ENCODE measurements around the gene CCM2L. TPM values are rescaled to one million over a fixed set of nuclear protein-coding genes. Genes with fewer than 3 reads are reported as not detected.

CCM2L gene
- total and polyA plus RNA-seq, 2 of the 4 experiments (the other 2 are of a cell fraction): not detected

- H2BK5ac ChIP-seq (ENCODE audit: low read depth, low read length, poor library complexity, severe bottlenecking): no peak overlapping the region
- no peak overlapping the region for H3K4ac ChIP-seq (ENCODE audit: low read depth, low read length)
- H4K8ac ChIP-seq (ENCODE audit: low read depth in 2 of 2, low read length in 2 of 2): no peak overlapping the region
- POLR2A ChIA-PET (ENCODE audit: unreplicated experiment): interaction anchor here (0.6 kb wide), 1 partner anchor 529 kb away, joined by 3 read pairs; no protein-coding TSS in a partner anchor
- H3K18ac ChIP-seq (ENCODE audit: low read depth, low read length): no peak overlapping the region
- DNase-seq (no peak), ATAC-seq (ENCODE audit: low read depth) (no peak)
- no peak overlapping the region for H4K5ac ChIP-seq (ENCODE audit: low read depth, low read length)
- no peaks in the 10 kb centered on the region for H3K79me1 ChIP-seq (ENCODE audit: low read depth in 1 of 2, low read length in 2 of 2)
- no TSS peak for BruUV-seq (replicated peaks)
- 30% methylated on average over 2 of the region's 4 CpGs; no CpG with 5 or more reads in 1 of the 2 experiments for WGBS, 2 experiments (ENCODE audit: extremely low coverage in 2 of 2, insufficient read length in 1 of 2)
- no peak overlapping the region for H2BK15ac ChIP-seq (ENCODE audit: low read depth, low read length)
- no peak overlapping the region for H3K23ac ChIP-seq (ENCODE audit: low read depth, low read length)
- in situ Hi-C loops (cut with MboI; ENCODE audit: low sequenced_read_pairs): no loop called here
- no peaks in the 10 kb centered on the region for H3K36me3 ChIP-seq (ENCODE audit: control insufficient read depth, insufficient read depth, low read length)
- dilution Hi-C loops (cut with HindIII; ENCODE audit: low sequenced_read_pairs, unreplicated experiment): no loop called here
- no peak overlapping the region for H2BK120ac ChIP-seq (ENCODE audit: low read depth, low read length)
- H4K91ac ChIP-seq (ENCODE audit: insufficient read depth, low read depth, low read length): no peak overlapping the region
- intact Hi-C loops (cut with micrococcal nuclease): no loop called here
- peaks cover 2% of the 10 kb centered on the region; the same call in 1 of the 2 replicates for H3K9me3 ChIP-seq (ENCODE audit: control insufficient read depth, insufficient read depth, low read length)
- H3K9ac ChIP-seq (ENCODE audit: low read depth, low read length): no peak overlapping the region
- H3K4me2 ChIP-seq (ENCODE audit: low read depth, low read length): no peak overlapping the region
- H2AFZ ChIP-seq (replicated peaks; ENCODE audit: low read length, poor library complexity): no peak overlapping the region
- H3K27me3 ChIP-seq (ENCODE audit: control insufficient read depth, insufficient read depth, low read length): peaks cover 43% of the 10 kb centered on the region
- no peak overlapping the region for H3K4me3 ChIP-seq (ENCODE audit: insufficient read depth, low read depth, low read length)
- H4K20me1 ChIP-seq (ENCODE audit: insufficient read depth, low read length): peaks cover 3% of the 10 kb centered on the region; the same call in 1 of the 2 replicates
- peaks cover 3% of the 10 kb centered on the region for H3K9me1 ChIP-seq (ENCODE audit: insufficient read depth, low read length)
- no peak overlapping the region for H3K56ac ChIP-seq (ENCODE audit: extremely low read depth, insufficient read depth, low read length)
- CTCF ChIA-PET: no interaction called here
- no peak overlapping the region for H3K14ac ChIP-seq (replicated peaks; ENCODE audit: low read depth, low read length)
- no peak overlapping the region for H2AK9ac ChIP-seq (replicated peaks; ENCODE audit: low read depth, low read length, poor library complexity)
- H2AK5ac ChIP-seq (ENCODE audit: low read depth, low read length): no peak overlapping the region
- TF ChIP-seq CEBPB (IDR thresholded peaks at IDR 0.05; ENCODE audit: low read depth, low read length): no peak
- no peak for TF ChIP-seq RAD21 (IDR thresholded peaks at IDR 0.05; ENCODE audit: low read length)
- no peak for TF ChIP-seq ELK1 (IDR thresholded peaks at IDR 0.05; ENCODE audit: borderline replicate concordance, low read depth, low read length)
- TF ChIP-seq FOS (IDR thresholded peaks at IDR 0.05; ENCODE audit: low read depth, low read length): no peak
- no peak for TF ChIP-seq MAZ (IDR thresholded peaks at IDR 0.05; ENCODE audit: borderline replicate concordance, low read depth, low read length)
- no peak for TF ChIP-seq MXI1 (IDR thresholded peaks at IDR 0.05; ENCODE audit: borderline replicate concordance, low read depth, low read length)
- TF ChIP-seq USF2 (IDR thresholded peaks at IDR 0.05; ENCODE audit: low read depth, low read length): no peak
- TF ChIP-seq CHD1 (IDR thresholded peaks at IDR 0.05; ENCODE audit: low read depth, low read length): no peak
- TF ChIP-seq RCOR1 (IDR thresholded peaks at IDR 0.05; ENCODE audit: insufficient replicate concordance, low read length): no peak
- no peak for TF ChIP-seq CTCF (conservative IDR thresholded peaks at IDR 0.05; ENCODE audit: low read depth, low read length)
- no peak overlapping the region for H3K27ac ChIP-seq (ENCODE audit: insufficient read depth, low read length)
- H3K4me1 ChIP-seq (ENCODE audit: control insufficient read depth, insufficient read depth, low read length): peaks cover 2% of the 10 kb centered on the region; the same call in 1 of the 2 replicates
- H2BK20ac ChIP-seq (ENCODE audit: low read depth, low read length): no peak overlapping the region
These were observed 52.5 kb downstream of the CCM2L start for GRCh38 chr20:32062776-32063170.
